Naive thymus-derived CD4-positive, alpha-beta T cell (primary cell): ENCODE results near the gene PHB1. TPM values are rescaled to one million over a fixed set of nuclear protein-coding genes. Genes with fewer than 3 reads are reported as not detected.

Experiments
- ATAC-seq: fragments of 150-1000 bp; cut with Tn5 transposase; 2 replicates; pipeline ENCODE4 v1.10.0; 2021; ENCODE audit warnings: mild to moderate bottlenecking, moderate library complexity
- CTCF ChIA-PET: fragments of 350-600 bp; sonication (Branson Sonifier 250); formaldehyde crosslinking; loops from one replicate; lab custom pipeline; 2021; ENCODE audit warnings: antibody characterized with exemption; lab: Charles Lee
- POLR2A ChIA-PET: fragments of 350-600 bp; sonication (Branson Sonifier 250); formaldehyde crosslinking; loops from one replicate; lab custom pipeline; 2021; ENCODE audit warnings: antibody characterized with exemption, inconsistent platforms; lab: Charles Lee
- DNase-seq, 9 donors: peaks; one replicate each; pipeline versions ENCODE4 v3.0.0 to v3.0.0-alpha.2; 2020 to 2022; ENCODE audit warnings: mixed read lengths in 1 of 9
- H3K27ac ChIP-seq: one replicate; pipeline ENCODE4 v1.7.0; 2013; ENCODE audit warnings: mild to moderate bottlenecking, low read depth, low read length, moderate library complexity
- H3K27me3 ChIP-seq, 2 donors: one replicate each; pipeline ENCODE4 v1.7.0; 2013; ENCODE audit warnings: low read length in 2 of 2, mild to moderate bottlenecking in 2 of 2, moderate library complexity in 2 of 2; ENCODE audit not compliant: control insufficient read depth in 2 of 2, insufficient read depth in 2 of 2
- H3K36me3 ChIP-seq, 3 experiments: 1 replicate in 2 of 3; 2 replicates in 1 of 3; pipeline ENCODE4 v1.7.0; 2013; ENCODE audit warnings: low read length in 3 of 3, mild to moderate bottlenecking in 3 of 3, moderate library complexity in 1 of 3; ENCODE audit not compliant: insufficient read depth in 3 of 3, control insufficient read depth in 2 of 3
- H3K4me1 ChIP-seq, 2 donors: one replicate each; pipeline ENCODE4 v1.7.0; 2013; ENCODE audit warnings: low read length in 2 of 2, mild to moderate bottlenecking in 2 of 2, moderate library complexity in 1 of 2; ENCODE audit not compliant: control insufficient read depth in 2 of 2, insufficient read depth in 2 of 2
- H3K4me3 ChIP-seq: 2 replicates; pipeline ENCODE4 v1.7.0; 2013; ENCODE audit warnings: mild to moderate bottlenecking, low read length
- H3K9me3 ChIP-seq, 3 experiments: 1 replicate in 2 of 3; 2 replicates in 1 of 3; pipeline ENCODE4 v1.7.0; 2013; ENCODE audit warnings: low read length in 3 of 3; ENCODE audit not compliant: control insufficient read depth in 2 of 3
- H3K27ac Mint-ChIP-seq, 9 donors: one replicate each; pipeline ENCODE4 v1.8.0; 2020 to 2022; ENCODE audit warnings: mixed read lengths in 9 of 9, mild to moderate bottlenecking in 8 of 9, moderate library complexity in 5 of 9, inconsistent platforms in 2 of 9
- H3K27me3 Mint-ChIP-seq, 5 donors: one replicate each; pipeline ENCODE4 v1.8.0; 2021 to 2022; ENCODE audit warnings: mixed read lengths in 5 of 5, mild to moderate bottlenecking in 1 of 5
- H3K36me3 Mint-ChIP-seq, 5 donors: one replicate each; pipeline ENCODE4 v1.8.0; 2020 to 2022; ENCODE audit warnings: mixed read lengths in 5 of 5, mild to moderate bottlenecking in 3 of 5, inconsistent platforms in 1 of 5
- H3K4me1 Mint-ChIP-seq, 7 donors: one replicate each; pipeline ENCODE4 v1.8.0; 2020 to 2022; ENCODE audit warnings: mixed read lengths in 7 of 7, mild to moderate bottlenecking in 3 of 7, inconsistent platforms in 1 of 7
- H3K4me3 Mint-ChIP-seq, 10 donors: one replicate each; pipeline ENCODE4 v1.8.0; 2020 to 2022; ENCODE audit warnings: mild to moderate bottlenecking in 10 of 10, mixed read lengths in 10 of 10, moderate library complexity in 6 of 10, inconsistent platforms in 2 of 10
- H3K9me3 Mint-ChIP-seq, 11 donors: one replicate each; pipeline ENCODE4 v1.8.0; 2020 to 2022; ENCODE audit warnings: mixed read lengths in 11 of 11, mild to moderate bottlenecking in 4 of 11, inconsistent platforms in 1 of 11, moderate library complexity in 1 of 11
- intact Hi-C, 2 donors: fragments of 100-400 bp; cut with micrococcal nuclease; formaldehyde crosslinking; loops; one replicate each; pipeline ENCODE4 v1.15.1; 2023
- polyA plus RNA-seq, 2 donors: library from polyadenylated mRNA; unstranded; fragments of 300-500 nt; fragmentation: Illumina TruSeq; gene quantifications; one replicate each; pipeline ENCODE4 v1.2.3, GENCODE V29; 2021
- total RNA-seq, 6 experiments: library from RNA in 5 of 6; stranded (reverse) in 5 of 6; gene quantifications; 1 replicate in 5 of 6; 2 replicates in 1 of 6; pipeline ENCODE4 v1.2.3 and lab custom pipeline; 2021 to 2026

Gene PHB1
- total and polyA plus RNA-seq, 7 experiments from 2014 or later: 50.0 to 186 (median 65.3) TPM

DNA sequence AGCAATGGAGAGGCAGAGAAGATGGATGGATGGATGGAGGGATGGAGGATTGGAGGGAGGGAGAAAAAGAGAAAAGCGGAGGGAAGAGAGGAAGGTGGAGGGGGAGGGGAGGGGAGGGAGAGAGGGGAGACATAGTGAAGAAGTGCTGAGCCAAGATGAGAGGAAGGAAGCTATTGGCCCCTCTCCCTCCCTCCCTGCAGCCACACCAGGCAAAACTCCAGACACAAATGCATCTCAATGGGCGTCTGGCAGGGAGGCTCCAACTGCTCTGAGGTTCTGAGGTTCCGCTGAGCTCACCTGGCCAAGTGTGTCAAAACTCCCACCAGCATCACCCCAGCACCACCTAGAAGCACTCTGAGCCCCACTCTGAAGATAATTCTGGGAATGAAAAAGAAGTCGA lies 26.9 kb upstream of the PHB1 start:
- peaks cover 0 to 2% (median 0%) of the 10 kb centered on the region in 11 donors for H3K9me3 Mint-ChIP-seq
- no peak for DNase-seq
- no peaks in the 10 kb centered on the region for H3K4me1 ChIP-seq
- H3K9me3 ChIP-seq: no peaks in the 10 kb centered on the region
- H3K27me3 Mint-ChIP-seq: peaks cover 31 to 51% (median 49%) of the 10 kb centered on the region in 5 donors
- intact Hi-C loops: no loop called here
- no peaks in the 10 kb centered on the region for H3K36me3 ChIP-seq
- H3K27me3 ChIP-seq: peaks cover 0 to 8% of the 10 kb centered on the region in 2 donors
- ATAC-seq: no peak
- H3K36me3 Mint-ChIP-seq: no peaks in the 10 kb centered on the region
- no peak overlapping the region for H3K27ac ChIP-seq
- ChIA-PET CTCF (interaction anchor here (0.7 kb wide), 1 partner anchor 419 kb away, joined by 3 read pairs; no protein-coding TSS in a partner anchor), POLR2A (no interaction called here)
- no peak overlapping the region for H3K27ac Mint-ChIP-seq
- no peak overlapping the region for H3K4me3 Mint-ChIP-seq
- H3K4me3 ChIP-seq: no peak overlapping the region
- H3K4me1 Mint-ChIP-seq: peaks cover 0 to 3% (median 0%) of the 10 kb centered on the region in 7 donors

DNA sequence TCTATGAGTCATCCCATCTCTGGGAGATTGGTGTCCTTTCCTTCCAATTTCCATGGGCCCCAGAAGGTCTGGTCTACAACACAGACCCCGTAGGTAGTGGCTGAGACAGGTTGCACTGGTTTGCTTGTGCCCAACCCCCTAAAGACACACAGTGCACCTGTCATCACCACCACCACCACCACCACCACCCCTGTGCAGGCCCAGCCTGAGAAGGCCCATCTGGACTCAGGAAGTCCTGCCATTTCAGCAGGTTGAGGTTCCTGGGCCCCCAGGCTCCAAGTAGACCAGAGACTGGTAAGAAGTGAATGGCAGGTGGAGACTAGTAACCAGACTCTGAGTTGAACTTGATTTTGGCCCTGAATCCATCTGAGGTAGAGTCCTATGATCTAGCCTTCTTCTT lies 25.9 kb upstream of the PHB1 start:
- Mint-ChIP-seq H3K36me3 (no peaks in the 10 kb centered on the region), H3K27ac (no peak overlapping the region), H3K4me3 (no peak overlapping the region), H3K9me3 (peaks cover 0 to 2% (median 0%) of the 10 kb centered on the region in 11 donors), H3K4me1 (peaks cover 0 to 3% (median 0%) of the 10 kb centered on the region in 7 donors), H3K27me3 (peaks cover 31 to 59% (median 52%) of the 10 kb centered on the region in 5 donors)
- no peak for ATAC-seq
- Histone ChIP-seq H3K4me3 (no peak overlapping the region), H3K36me3 (no peaks in the 10 kb centered on the region), H3K9me3 (no peaks in the 10 kb centered on the region), H3K4me1 (no peaks in the 10 kb centered on the region), H3K27ac (no peak overlapping the region), H3K27me3 (peaks cover 0 to 8% of the 10 kb centered on the region in 2 donors)
- ChIA-PET POLR2A (no interaction called here), CTCF (no interaction called here)
- intact Hi-C loops: no loop called here
- DNase-seq: no peak

DNA sequence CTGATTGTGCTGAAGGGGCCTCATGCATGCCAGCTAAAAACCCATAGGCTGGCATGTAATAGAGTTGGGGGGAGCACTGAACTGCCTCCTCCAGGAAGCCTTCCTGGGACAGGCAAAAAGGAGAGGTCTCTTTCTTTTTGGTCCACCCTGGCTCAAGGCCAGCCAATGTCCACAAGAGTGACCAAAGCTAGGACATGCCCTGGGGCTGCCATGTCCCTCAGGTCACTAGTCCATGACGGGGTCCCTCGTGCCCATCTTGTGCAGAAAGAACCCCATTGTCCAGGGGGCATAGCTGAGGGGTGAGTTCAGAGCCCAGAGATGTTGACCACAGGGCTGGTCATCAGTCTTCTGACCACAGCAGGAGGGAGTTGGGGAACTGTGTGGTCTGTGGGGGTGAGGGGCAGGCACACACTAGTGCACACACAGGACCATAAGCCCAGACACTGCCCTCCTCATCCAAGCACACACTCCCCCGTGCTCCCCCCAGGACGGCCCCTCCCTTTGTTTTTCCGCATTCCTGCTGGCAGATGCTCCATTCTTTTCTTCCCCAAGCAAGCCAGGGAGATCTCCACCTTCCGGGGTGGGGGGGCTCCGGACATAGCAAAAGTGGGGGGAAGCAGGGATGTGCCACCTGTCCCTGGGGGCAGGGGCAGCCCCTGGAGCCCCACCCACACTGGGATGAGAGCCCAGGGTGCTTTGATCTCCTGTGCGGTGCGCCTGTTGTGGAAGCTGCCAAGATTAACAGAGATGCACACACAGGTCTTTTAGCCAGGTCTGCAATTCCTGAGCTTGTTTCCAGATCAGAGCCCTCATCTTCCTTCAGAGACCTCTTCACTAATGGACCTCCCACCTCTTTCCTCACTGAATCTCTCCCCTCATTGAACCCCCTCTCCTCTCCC lies 25.2 kb upstream of the PHB1 start:
- peaks cover 31 to 61% (median 53%) of the 10 kb centered on the region in 5 donors for H3K27me3 Mint-ChIP-seq
- DNase-seq (no peak), ATAC-seq (no peak)
- ChIA-PET CTCF (interaction anchor here (1.1 kb wide), 1 partner anchor 118 kb away, joined by 3 read pairs; no protein-coding TSS in a partner anchor), POLR2A (no interaction called here)
- H3K4me1 Mint-ChIP-seq: peaks cover 0 to 3% (median 0%) of the 10 kb centered on the region in 7 donors
- Histone ChIP-seq H3K27me3 (peaks cover 0 to 8% of the 10 kb centered on the region in 2 donors), H3K9me3 (no peaks in the 10 kb centered on the region), H3K4me3 (no peak overlapping the region), H3K36me3 (no peaks in the 10 kb centered on the region), H3K4me1 (no peaks in the 10 kb centered on the region), H3K27ac (no peak overlapping the region)
- H3K36me3 Mint-ChIP-seq: no peaks in the 10 kb centered on the region
- H3K27ac Mint-ChIP-seq: no peak overlapping the region
- no peak overlapping the region for H3K4me3 Mint-ChIP-seq
- intact Hi-C loops: no loop called here
- H3K9me3 Mint-ChIP-seq: peaks cover 0 to 2% (median 0%) of the 10 kb centered on the region in 11 donors

DNA sequence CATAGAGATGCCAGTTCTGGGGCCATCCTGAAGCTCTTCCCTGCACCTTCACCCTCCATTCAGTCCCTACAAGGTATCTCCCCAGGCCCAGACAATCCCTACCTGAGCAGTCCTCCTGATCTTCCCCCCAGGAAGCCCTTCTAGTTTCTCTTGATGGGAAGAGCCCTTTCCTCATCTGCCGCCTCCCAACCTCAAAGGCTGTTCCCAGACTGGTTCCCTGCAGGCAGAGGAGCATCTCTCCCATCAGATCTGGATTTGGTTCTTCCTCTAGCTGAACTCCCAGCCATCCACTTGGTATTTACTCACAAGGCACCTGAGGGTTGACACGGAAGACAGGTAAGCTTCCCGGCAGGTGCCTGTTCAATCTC lies 24.6 kb upstream of the PHB1 start:
- H3K27me3 ChIP-seq: peaks cover 0 to 8% of the 10 kb centered on the region in 2 donors
- ChIA-PET CTCF (interaction anchor here (1.1 kb wide), 1 partner anchor 118 kb away, joined by 3 read pairs; no protein-coding TSS in a partner anchor), POLR2A (no interaction called here)
- DNase-seq (no peak), ATAC-seq (no peak)
- H3K9me3 ChIP-seq: no peaks in the 10 kb centered on the region
- no peaks in the 10 kb centered on the region for H3K36me3 ChIP-seq
- peaks cover 31 to 61% (median 53%) of the 10 kb centered on the region in 5 donors for H3K27me3 Mint-ChIP-seq
- H3K27ac ChIP-seq: no peak overlapping the region
- H3K4me3 Mint-ChIP-seq: no peak overlapping the region
- H3K9me3 Mint-ChIP-seq: peaks cover 0 to 2% (median 0%) of the 10 kb centered on the region in 11 donors
- no peaks in the 10 kb centered on the region for H3K36me3 Mint-ChIP-seq
- intact Hi-C loops: no loop called here
- H3K4me1 Mint-ChIP-seq: peaks cover 0 to 3% (median 0%) of the 10 kb centered on the region in 7 donors
- no peak overlapping the region for H3K4me3 ChIP-seq
- no peak overlapping the region for H3K27ac Mint-ChIP-seq
- no peaks in the 10 kb centered on the region for H3K4me1 ChIP-seq

DNA sequence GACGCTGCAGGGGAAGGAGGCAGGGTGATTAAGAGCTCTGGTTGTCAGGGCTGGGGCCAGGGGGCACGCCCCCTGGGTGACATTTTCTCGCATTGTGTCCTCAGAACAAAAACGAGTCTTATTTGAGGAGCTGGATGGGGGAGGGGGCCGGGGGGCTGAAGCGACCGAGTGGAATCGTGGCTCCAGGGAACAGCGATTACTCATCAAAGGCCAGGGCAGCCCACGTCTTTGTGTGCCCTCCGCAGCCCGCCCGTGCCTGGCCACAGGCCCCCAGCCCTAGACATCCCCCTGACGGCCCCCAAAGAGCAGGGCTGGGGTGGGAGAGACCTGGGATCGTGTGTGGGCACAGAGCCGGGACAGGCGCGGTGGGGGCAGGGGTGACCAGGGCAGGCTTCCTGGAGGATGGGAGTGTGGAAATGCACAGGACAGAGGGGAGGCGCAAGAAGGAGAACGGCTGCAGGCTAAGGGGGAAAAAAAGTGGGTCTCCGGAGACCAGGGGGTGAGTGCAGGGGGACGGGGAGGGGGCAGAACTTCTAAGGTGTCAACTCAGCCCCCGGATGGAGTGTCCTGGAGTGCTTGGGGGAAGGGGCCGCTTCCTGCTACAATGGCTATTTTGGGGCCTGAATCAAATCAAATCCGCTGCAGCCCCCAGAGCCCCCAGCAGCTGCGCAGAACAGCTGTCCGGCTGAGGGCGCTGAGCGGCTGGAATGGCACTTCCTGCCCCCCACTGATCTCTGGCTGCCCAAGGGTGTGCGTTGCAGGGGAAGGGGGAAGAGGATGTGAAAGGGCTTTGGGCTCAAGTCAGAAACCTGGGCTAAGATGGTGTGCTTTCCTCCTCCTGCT lies 24.0 kb upstream of the PHB1 start:
- H3K4me1 ChIP-seq: no peaks in the 10 kb centered on the region
- ATAC-seq: peak; percentile 36
- ChIA-PET POLR2A (no interaction called here), CTCF (interaction anchor here (1.1 kb wide), 1 partner anchor 119 kb away, joined by 3 read pairs; no protein-coding TSS in a partner anchor)
- H3K9me3 ChIP-seq: no peaks in the 10 kb centered on the region
- no peaks in the 10 kb centered on the region for H3K36me3 ChIP-seq
- H3K27ac ChIP-seq: no peak overlapping the region
- H3K36me3 Mint-ChIP-seq: no peaks in the 10 kb centered on the region
- intact Hi-C loops: no loop called here
- peaks cover 0 to 3% (median 0%) of the 10 kb centered on the region in 7 donors for H3K4me1 Mint-ChIP-seq
- H3K27ac Mint-ChIP-seq: no peak overlapping the region
- H3K27me3 ChIP-seq: peaks cover 0 to 8% of the 10 kb centered on the region in 2 donors
- no peak overlapping the region for H3K4me3 ChIP-seq
- H3K9me3 Mint-ChIP-seq: peaks cover 0 to 2% (median 0%) of the 10 kb centered on the region in 11 donors
- peaks cover 28 to 61% (median 53%) of the 10 kb centered on the region in 5 donors for H3K27me3 Mint-ChIP-seq
- no peak for DNase-seq
- no peak overlapping the region for H3K4me3 Mint-ChIP-seq

DNA sequence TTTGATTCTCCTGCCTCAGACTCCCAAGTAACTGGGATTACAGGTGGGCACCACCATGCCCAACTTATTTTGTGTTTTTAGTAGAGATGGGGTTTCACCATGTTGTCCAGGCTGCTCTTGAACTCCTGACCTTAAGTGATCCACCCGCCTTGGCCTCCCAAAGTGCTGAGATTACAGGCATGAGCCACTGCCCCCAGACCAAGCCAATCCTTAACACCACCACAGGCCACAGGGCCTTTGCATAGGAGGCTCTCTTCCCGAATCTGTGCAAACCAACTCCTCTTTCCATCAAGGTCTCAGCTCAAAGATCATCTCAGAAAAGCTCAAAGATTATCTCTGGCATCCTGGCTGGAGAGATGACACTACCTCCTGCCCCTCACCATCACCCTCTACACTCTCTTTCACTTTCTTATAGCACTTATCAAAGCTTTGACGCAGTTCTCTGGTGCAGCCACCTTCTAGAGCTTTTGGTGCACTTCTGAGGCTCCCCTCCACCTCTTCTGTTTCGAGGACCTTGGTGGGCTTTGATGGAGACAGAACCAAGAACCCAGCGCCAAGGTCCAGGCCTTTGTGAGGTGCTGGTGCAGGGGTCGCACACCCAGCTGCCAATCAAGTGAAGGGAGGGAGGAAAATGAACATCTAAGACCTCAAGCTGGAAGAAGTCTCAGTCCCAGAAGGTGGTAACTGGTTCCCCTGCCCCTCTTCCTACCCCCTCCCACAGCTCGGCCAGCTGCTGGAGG lies 23.2 kb upstream of the PHB1 start:
- no peak for DNase-seq
- Mint-ChIP-seq H3K9me3 (peaks cover 0 to 2% (median 0%) of the 10 kb centered on the region in 11 donors), H3K36me3 (no peaks in the 10 kb centered on the region), H3K4me3 (no peak overlapping the region), H3K27me3 (peaks cover 23 to 61% (median 48%) of the 10 kb centered on the region in 5 donors), H3K27ac (no peak overlapping the region), H3K4me1 (peaks cover 0 to 3% (median 0%) of the 10 kb centered on the region in 7 donors)
- ChIA-PET CTCF (interaction anchor here (0.7 kb wide), 1 partner anchor 88 kb away, joined by 3 read pairs; no protein-coding TSS in a partner anchor), POLR2A (no interaction called here)
- ATAC-seq: no peak
- Histone ChIP-seq H3K4me1 (no peaks in the 10 kb centered on the region), H3K27ac (no peak overlapping the region), H3K36me3 (no peaks in the 10 kb centered on the region), H3K4me3 (no peak overlapping the region), H3K9me3 (no peaks in the 10 kb centered on the region), H3K27me3 (peaks cover 0 to 8% of the 10 kb centered on the region in 2 donors)
- intact Hi-C loops: no loop called here
